Erythroblast (primary cell): Measurements from ENCODE around the gene CORO1C.

ENCODE experiments used
- GATA1 ChIP-seq: IDR thresholded peaks from 2 replicates; pipeline ENCODE4 v1.6.1; 2011; ENCODE audit warnings: low read depth, mild to moderate bottlenecking, control low read depth, low read length, moderate library complexity
- POLR2A ChIP-seq: IDR thresholded peaks from 2 replicates; pipeline ENCODE4 v1.6.1; 2011; ENCODE audit warnings: mild to moderate bottlenecking, low read length

DNA sequence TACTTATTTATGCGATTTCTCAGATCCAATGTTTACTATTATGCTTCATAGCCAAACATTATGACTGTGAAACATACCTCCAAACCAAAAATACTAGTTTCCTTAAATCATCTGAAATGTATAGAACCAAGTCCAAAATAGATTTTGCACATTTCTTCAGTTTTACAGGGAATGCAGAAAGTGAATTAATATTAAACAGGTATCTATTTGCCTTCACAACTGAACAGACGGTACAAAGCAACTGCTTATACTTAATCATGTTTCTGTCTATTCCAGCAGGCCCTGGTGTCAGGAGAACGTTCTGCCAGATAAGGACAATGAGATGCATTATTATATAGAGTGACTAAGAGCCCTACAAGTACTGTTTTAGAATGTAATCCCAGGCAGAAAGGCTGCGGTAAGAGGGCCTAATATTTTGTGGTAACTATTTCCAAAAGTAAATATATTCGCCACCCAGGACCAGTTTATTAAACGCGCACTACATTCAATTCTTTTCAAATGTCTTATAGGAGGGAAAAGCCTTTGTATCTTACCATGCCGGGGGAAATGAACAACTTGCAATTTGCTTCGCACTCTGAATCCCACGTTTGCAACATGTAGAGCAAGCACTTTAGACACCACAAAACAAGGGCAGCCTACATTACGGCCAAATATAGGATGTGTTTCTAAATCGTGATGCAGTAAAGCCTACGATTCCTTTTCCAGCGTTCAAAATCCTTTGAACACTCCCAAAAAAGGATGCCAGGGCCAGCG is 1.5 kb downstream of the CORO1C start:
- TF ChIP-seq POLR2A: peak; percentile 90
- peak; percentile 40 for TF ChIP-seq GATA1
